ENCODE measurements around the gene DCUN1D1.
"Not testable (repeated sequence)": the region's sequence is repeated elsewhere in the genome, so short reads cannot be mapped to it uniquely, and the experiment has no call there.

The DCUN1D1 gene

GRCh38 chr3:182980204-182981037 is at the start of gene DCUN1D1:
TSS of gene DCUN1D1 (minus strand) at chr3:182980538. CDS start at chr3:182980489, 49 bp downstream.
- peak; percentile 88 to 91 for DNase-seq

- no peak for DNase-seq
Observed at GRCh38 chr3:183028416-183028815, 48.1 kb upstream of the DCUN1D1 start.

- DNase-seq: no peak
Observed at GRCh38 chr3:183027276-183027675, 46.9 kb upstream of the DCUN1D1 start.

GRCh38 chr3:183022936-183023516 is 42.7 kb upstream of the DCUN1D1 start:
- no peak for DNase-seq

GRCh38 chr3:183018421-183019192 is 38.3 kb upstream of the DCUN1D1 start:
- DNase-seq: no peak

GRCh38 chr3:183015185-183015584 is 34.8 kb upstream of the DCUN1D1 start:
- DNase-seq: no peak

- no peak for DNase-seq
Observed at GRCh38 chr3:183013856-183014255, 33.5 kb upstream of the DCUN1D1 start.

GRCh38 chr3:183013074-183013473 is 32.7 kb upstream of the DCUN1D1 start:
- no peak for DNase-seq

- DNase-seq: no peak
Observed at GRCh38 chr3:183008800-183009199, 28.5 kb upstream of the DCUN1D1 start.

- no peak for DNase-seq
Observed at GRCh38 chr3:183008303-183008702, 28.0 kb upstream of the DCUN1D1 start.

GRCh38 chr3:183006396-183007002 is 26.2 kb upstream of the DCUN1D1 start:
- DNase-seq: no peak

GRCh38 chr3:182999767-183000166 is 19.4 kb upstream of the DCUN1D1 start:
- no peak for DNase-seq

- DNase-seq: not testable (repeated sequence)
Observed at GRCh38 chr3:182993486-182994201, 13.3 kb upstream of the DCUN1D1 start.

- no peak for DNase-seq
Observed at GRCh38 chr3:182989566-182989965, 9.2 kb upstream of the DCUN1D1 start.

GRCh38 chr3:182986021-182986420 is 5.7 kb upstream of the DCUN1D1 start:
- DNase-seq: no peak

- DNase-seq: no peak
Observed at GRCh38 chr3:182983876-182984275, 3.5 kb upstream of the DCUN1D1 start.

GRCh38 chr3:182981038-182981380 is 671 bp upstream of the DCUN1D1 start:
- DNase-seq: no peak

- DNase-seq: peak in 1 of 2 donors; percentile 28
Observed at GRCh38 chr3:182979674-182980191, 605 bp downstream of the DCUN1D1 start.

- no peak for DNase-seq
Observed at GRCh38 chr3:182979103-182979673, 1.1 kb downstream of the DCUN1D1 start.

GRCh38 chr3:182978387-182978786 is 2.0 kb downstream of the DCUN1D1 start:
- DNase-seq: no peak

- DNase-seq: no peak
Observed at GRCh38 chr3:182973047-182973446, 7.3 kb downstream of the DCUN1D1 start.

GRCh38 chr3:182972387-182972786 is 8.0 kb downstream of the DCUN1D1 start:
- DNase-seq: no peak

All from CD4-positive, alpha-beta T cell treated with Interferon alpha-2 for 1 hour (primary cell).